HepG2 (cell line): ENCODE data around the gene PIGL. TPM values are rescaled to one million over a fixed set of nuclear protein-coding genes. Genes with fewer than 3 reads are reported as not detected.
A peak's percentile ranks its signal among the peaks of the same experiment; 100 is the strongest.

ENCODE experiments used
- ARID5B ChIP-seq: IDR thresholded peaks from 2 replicates; pipeline ENCODE4 v1.4.0; 2020; ENCODE audit warnings: mild to moderate bottlenecking, missing genetic modification reagents
- E2F1 ChIP-seq: sonication (generic); formaldehyde crosslinking; IDR thresholded peaks from 2 replicates; pipeline ENCODE4 v1.5.0; 2020; ENCODE audit warnings: missing genetic modification reagents
- ELF4 ChIP-seq: sonication (generic); formaldehyde crosslinking; IDR thresholded peaks from 2 replicates; pipeline ENCODE4 v1.5.0; 2020; ENCODE audit warnings: missing genetic modification reagents, mild to moderate bottlenecking, moderate library complexity, borderline replicate concordance
- ESRRA ChIP-seq: sonication (generic); formaldehyde crosslinking; IDR thresholded peaks from 2 replicates; pipeline ENCODE4 v1.5.1; 2020; ENCODE audit warnings: mild to moderate bottlenecking, low read depth, missing genetic modification reagents
- ETV6 ChIP-seq: sonication (generic); formaldehyde crosslinking; conservative IDR thresholded peaks from 2 replicates; pipeline ENCODE4 v1.4.0; 2020; ENCODE audit warnings: missing genetic modification reagents
- FOXK1 ChIP-seq: sonication (generic); formaldehyde crosslinking; IDR thresholded peaks from 2 replicates; pipeline ENCODE4 v1.4.0; 2020; ENCODE audit warnings: low read depth, missing genetic modification reagents, borderline replicate concordance
- GZF1 ChIP-seq: sonication (generic); formaldehyde crosslinking; IDR thresholded peaks from 2 replicates; pipeline ENCODE4 v1.5.1; 2020; ENCODE audit warnings: mild to moderate bottlenecking, missing genetic modification reagents
- HNF4G ChIP-seq, 2 experiments: sonication (generic) in 1 of 2; formaldehyde crosslinking in 1 of 2; IDR thresholded peaks; 2 replicates each; pipeline versions ENCODE4 v1.4.0 to v1.6.1; 2011 to 2020; ENCODE audit warnings: borderline replicate concordance in 2 of 2, low read depth in 2 of 2, mild to moderate bottlenecking in 2 of 2, low read length in 1 of 2, missing genetic modification reagents in 1 of 2, moderate library complexity in 1 of 2
- HNRNPK ChIP-seq: fragments of 200-400 bp; formaldehyde crosslinking; IDR thresholded peaks from 2 replicates; pipeline ENCODE4 v1.6.1; 2018; ENCODE audit warnings: low read length, low read depth, moderate library complexity, mild to moderate bottlenecking; ENCODE audit not compliant: poor library complexity, severe bottlenecking
- MAZ ChIP-seq, 2 experiments: sonication (generic) in 1 of 2; formaldehyde crosslinking in 1 of 2; IDR thresholded peaks; 2 replicates each; pipeline versions ENCODE4 v1.5.0 to v1.6.1; 2012 to 2020; ENCODE audit warnings: low read depth in 2 of 2, mild to moderate bottlenecking in 2 of 2, borderline replicate concordance in 1 of 2, improper control_type of control experiment in 1 of 2, low read length in 1 of 2, missing genetic modification reagents in 1 of 2, moderate library complexity in 1 of 2
- PHB2 ChIP-seq: fragments of 450-650 bp; IDR thresholded peaks from 2 replicates; pipeline ENCODE4 v1.6.1; 2018; ENCODE audit not compliant: partially characterized antibody
- POLR2AphosphoS5 ChIP-seq: IDR thresholded peaks from 2 replicates; pipeline ENCODE4 v1.6.1; 2012; ENCODE audit warnings: low read depth, low read length
- RBFOX2 ChIP-seq: fragments of 200-400 bp; formaldehyde crosslinking; IDR thresholded peaks from 2 replicates; pipeline ENCODE4 v1.6.1; 2017; ENCODE audit warnings: low read depth, mild to moderate bottlenecking, low read length
- RXRB ChIP-seq: IDR thresholded peaks from 2 replicates; pipeline ENCODE4 v1.6.1; 2016; ENCODE audit warnings: borderline replicate concordance, missing genetic modification reagents, missing compliant biosample characterization
- SKI ChIP-seq: fragments of 450-650 bp; IDR thresholded peaks from one replicate; pipeline ENCODE4 v1.6.1; 2018; ENCODE audit warnings: mild to moderate bottlenecking; ENCODE audit not compliant: partially characterized antibody
- THAP7 ChIP-seq: sonication (generic); formaldehyde crosslinking; IDR thresholded peaks from 2 replicates; pipeline ENCODE4 v1.8.1; 2023; ENCODE audit warnings: mild to moderate bottlenecking, missing genetic modification reagents
- ZFP36L1 ChIP-seq: sonication (generic); formaldehyde crosslinking; IDR thresholded peaks from 2 replicates; pipeline ENCODE4 v1.8.0; 2022; ENCODE audit warnings: mild to moderate bottlenecking, missing genetic modification reagents, moderate library complexity
- ZFP37 ChIP-seq: sonication (generic); formaldehyde crosslinking; IDR thresholded peaks from 2 replicates; pipeline ENCODE4 v1.4.0; 2020; ENCODE audit warnings: missing genetic modification reagents, borderline replicate concordance
- ZMAT5 ChIP-seq: sonication (generic); formaldehyde crosslinking; IDR thresholded peaks from 2 replicates; pipeline ENCODE4 v1.5.0; 2020; ENCODE audit warnings: mild to moderate bottlenecking, low read depth, missing genetic modification reagents, borderline replicate concordance
- ZNF563 ChIP-seq: sonication (generic); formaldehyde crosslinking; IDR thresholded peaks from 2 replicates; pipeline ENCODE4 v1.8.0; 2022; ENCODE audit warnings: mild to moderate bottlenecking, moderate library complexity, missing genetic modification reagents
- ZNF619 ChIP-seq: sonication (generic); formaldehyde crosslinking; IDR thresholded peaks from 2 replicates; pipeline ENCODE4 v1.4.0; 2020; ENCODE audit warnings: mild to moderate bottlenecking, missing genetic modification reagents
- polyA plus RNA-seq, 8 experiments: library from polyadenylated mRNA; depleted of rRNA in 3 of 8; stranded (reverse) in 7 of 8; unstranded in 1 of 8; fragments of >200 nt; fragmentation: Illumina TruSeq in 4 of 8; extraction: Trizol in 4 of 8; gene quantifications; 2 replicates each; pipeline versions ENCODE4 v1.2.1 to v1.2.3, GENCODE V29; 2011 to 2016; ENCODE audit warnings: low read depth in 4 of 8, missing spikeins in 1 of 8, mixed read lengths in 1 of 8; ENCODE audit not compliant: insufficient read depth in 1 of 8
- total RNA-seq, 5 experiments: library from RNA; depleted of rRNA; stranded (reverse); fragments of >200 nt; fragmentation: Illumina TruSeq; extraction: Trizol; gene quantifications; 2 replicates each; pipeline ENCODE4 v1.2.3, GENCODE V29; 2016; ENCODE audit warnings: low read depth in 1 of 5

The PIGL gene
- total and polyA plus RNA-seq, 2 of the 13 experiments (the other 11 are each of a cell fraction or from before 2014, with no cell fraction given), result 28.5 to 63.8 TPM

GRCh38 chr17:16286009-16286946 lies 69.3 kb downstream of the PIGL start (continued):
- TF ChIP-seq ARID5B (CRISPR knock-in tag) (peak; percentile 91), MAZ (IDR thresholded peaks at IDR 0.05; ENCODE audit: borderline replicate concordance, low read depth, low read length) (0 out of 2 replicates have a peak, but pooled peaks have one; percentile 51), MAZ (CRISPR knock-in tag; IDR thresholded peaks at IDR 0.05; ENCODE audit: low read depth) (peak; percentile 81), RXRB (CRISPR knock-in tag) (peak; percentile 98), GZF1 (CRISPR knock-in tag) (no peak), ETV6 (no peak), ZFP37 (CRISPR knock-in tag) (no peak; the same call in 1 of the 2 replicates), ESRRA (CRISPR knock-in tag) (peak; percentile 99), THAP7 (CRISPR knock-in tag) (peak; percentile 55; the same call in 1 of the 2 replicates), HNRNPK (no peak), POLR2AphosphoS5 (peak; percentile 90), PHB2 (no peak), FOXK1 (CRISPR knock-in tag) (peak; percentile 24; the same call in 1 of the 2 replicates), HNF4G (IDR thresholded peaks at IDR 0.05; ENCODE audit: borderline replicate concordance, low read depth, low read length) (peak; percentile 92; the same call in 1 of the 2 replicates), HNF4G (CRISPR knock-in tag; IDR thresholded peaks at IDR 0.05; ENCODE audit: borderline replicate concordance, low read depth) (peak; percentile 99), ELF4 (peak; percentile 69; the same call in 1 of the 2 replicates), ZNF563 (CRISPR knock-in tag) (0 out of 2 replicates have a peak, but pooled peaks have one; percentile 20), E2F1 (no peak), SKI (peak; percentile 80), RBFOX2 (peak; percentile 83), ZFP36L1 (CRISPR knock-in tag) (peak; percentile 92), ZNF619 (no peak), ZMAT5 (no peak)
